ENCODE measurements around the gene ZNF823. TPM values are rescaled to one million over a fixed set of nuclear protein-coding genes. Genes with fewer than 3 reads are reported as not detected.

Gene ZNF823
- total and polyA plus RNA-seq, 2 experiments from 2014 or later, result 3.4 to 10.4 TPM

- H3K4me3 ChIP-seq, result no peak overlapping the region
- WGBS (ENCODE audit: low lambda C conversion rate, missing lambda C conversion rate), result 76% methylated on average over 2 of the region's 2 CpGs
- DNase-seq (ENCODE audit: low spot score), result no peak
- H3K9me3 ChIP-seq (ENCODE audit: low read depth), result no peaks in the 10 kb centered on the region
- H3K27ac ChIP-seq, result no peak overlapping the region
- H3K36me3 ChIP-seq (replicated peaks; ENCODE audit: insufficient read depth, low read depth), result no peaks in the 10 kb centered on the region
- TF ChIP-seq EZH2 (IDR thresholded peaks at IDR 0.05; ENCODE audit: borderline replicate concordance), result no peak
- TF ChIP-seq EZH2phosphoT487 (IDR thresholded peaks at IDR 0.05; ENCODE audit: low read depth, severe bottlenecking, unreplicated experiment), result no peak
- TF ChIP-seq CTCF (IDR thresholded peaks at IDR 0.05; ENCODE audit: poor library complexity), result no peak
- H2AFZ ChIP-seq, result no peak overlapping the region
- H3K4me2 ChIP-seq, result no peak overlapping the region
- H3K4me1 ChIP-seq (ENCODE audit: insufficient read depth), result peaks cover 3% of the 10 kb centered on the region
- H3K9me2 ChIP-seq (replicated peaks; ENCODE audit: insufficient read depth), result no peaks in the 10 kb centered on the region
- no peaks in the 10 kb centered on the region for H4K20me1 ChIP-seq (ENCODE audit: insufficient read depth, poor library complexity, severe bottlenecking)
- no peaks in the 10 kb centered on the region for H3K27me3 ChIP-seq
- no peaks in the 10 kb centered on the region for H3K79me2 ChIP-seq
These were observed 34.1 kb downstream of the ZNF823 start for GRCh38 chr19:11704626-11705025.

DNA sequence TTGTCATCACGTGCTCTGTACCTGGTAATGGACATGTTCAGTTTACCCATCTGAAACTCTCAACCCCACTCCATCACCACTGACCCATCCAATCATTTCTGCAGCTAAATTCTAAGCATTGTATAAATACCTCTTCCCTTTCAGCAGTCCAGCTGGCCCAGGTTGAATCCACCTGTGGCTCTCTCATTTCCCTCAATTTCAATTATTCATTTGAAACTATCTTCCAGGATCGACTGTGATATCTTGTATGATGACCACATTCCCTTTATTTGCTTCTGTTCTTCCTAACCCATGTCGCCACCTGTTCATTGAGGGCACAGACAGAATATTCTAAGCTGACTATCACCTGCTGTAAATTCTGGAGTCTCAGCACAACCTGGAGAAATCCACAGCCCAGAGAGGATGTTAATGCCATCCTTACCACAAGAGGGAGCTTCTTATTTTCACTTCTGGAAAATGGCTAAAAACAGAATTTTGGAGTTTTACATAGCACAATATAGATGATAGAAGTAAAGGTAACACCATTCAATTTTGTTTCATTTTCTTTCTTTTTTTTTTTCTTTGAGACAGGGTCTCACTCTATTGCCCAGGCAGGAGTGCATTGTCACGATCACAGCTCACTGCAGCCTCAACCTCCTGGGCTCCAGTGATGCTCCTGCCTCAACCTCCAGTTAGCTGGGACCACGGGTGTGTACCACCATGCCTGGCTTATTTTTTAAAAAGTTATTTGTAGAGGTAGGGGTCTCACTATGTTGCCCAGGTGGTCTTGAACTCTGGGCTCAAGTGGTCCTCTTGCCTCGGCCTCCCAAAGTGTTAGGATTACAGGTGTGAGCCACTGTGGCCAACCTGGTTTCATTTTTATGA is 38.6 kb downstream of the ZNF823 start:
- H3K36me3 ChIP-seq (replicated peaks; ENCODE audit: insufficient read depth, low read depth), result no peaks in the 10 kb centered on the region
- no peak overlapping the region for H3K4me2 ChIP-seq
- TF ChIP-seq EZH2 (IDR thresholded peaks at IDR 0.05; ENCODE audit: borderline replicate concordance) (no peak), EZH2phosphoT487 (IDR thresholded peaks at IDR 0.05; ENCODE audit: low read depth, severe bottlenecking, unreplicated experiment) (no peak), CTCF (IDR thresholded peaks at IDR 0.05; ENCODE audit: poor library complexity) (peak; percentile 68)
- H3K27me3 ChIP-seq, result no peaks in the 10 kb centered on the region
- H3K4me1 ChIP-seq (ENCODE audit: insufficient read depth), result peaks cover 3% of the 10 kb centered on the region
- peak; percentile 59 for DNase-seq (ENCODE audit: low spot score)
- H2AFZ ChIP-seq, result no peak overlapping the region
- WGBS (ENCODE audit: low lambda C conversion rate, missing lambda C conversion rate), result 67% methylated on average over 6 of the region's 6 CpGs
- no peak overlapping the region for H3K4me3 ChIP-seq
- no peaks in the 10 kb centered on the region for H3K79me2 ChIP-seq
- H3K9me3 ChIP-seq (ENCODE audit: low read depth), result no peaks in the 10 kb centered on the region
- H3K9me2 ChIP-seq (replicated peaks; ENCODE audit: insufficient read depth), result no peaks in the 10 kb centered on the region
- no peaks in the 10 kb centered on the region for H4K20me1 ChIP-seq (ENCODE audit: insufficient read depth, poor library complexity, severe bottlenecking)
- no peak overlapping the region for H3K27ac ChIP-seq

DNA sequence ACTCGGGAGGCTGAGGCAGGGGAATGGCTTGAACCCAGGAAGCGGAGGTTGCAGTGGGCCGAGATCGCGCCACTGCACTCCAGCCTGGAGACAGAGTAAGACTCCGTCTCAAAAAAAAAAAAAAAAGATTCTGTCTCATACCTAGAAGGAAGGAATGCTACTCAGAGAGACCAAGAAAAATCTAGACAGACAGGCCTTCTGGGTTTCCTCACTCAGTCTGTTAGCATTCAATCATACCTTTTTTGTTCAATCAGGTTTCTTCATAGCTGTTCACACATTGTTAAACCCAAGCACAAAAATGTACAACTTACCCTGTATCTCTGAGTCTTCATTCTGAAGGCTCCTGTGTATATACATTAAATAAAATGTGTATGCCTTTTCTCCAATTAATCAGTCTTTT is 40.5 kb downstream of the ZNF823 start:
- Histone ChIP-seq H3K9me3 (ENCODE audit: low read depth) (no peaks in the 10 kb centered on the region), H4K20me1 (ENCODE audit: insufficient read depth, poor library complexity, severe bottlenecking) (no peaks in the 10 kb centered on the region), H3K4me1 (ENCODE audit: insufficient read depth) (no peaks in the 10 kb centered on the region), H3K27ac (no peak overlapping the region), H3K9me2 (replicated peaks; ENCODE audit: insufficient read depth) (no peaks in the 10 kb centered on the region), H2AFZ (no peak overlapping the region), H3K4me3 (no peak overlapping the region), H3K27me3 (no peaks in the 10 kb centered on the region), H3K79me2 (no peaks in the 10 kb centered on the region), H3K36me3 (replicated peaks; ENCODE audit: insufficient read depth, low read depth) (no peaks in the 10 kb centered on the region), H3K4me2 (no peak overlapping the region)
- no peak for DNase-seq (ENCODE audit: low spot score)
- WGBS (ENCODE audit: low lambda C conversion rate, missing lambda C conversion rate), result 88% methylated on average over 6 of the region's 6 CpGs
- no peak for TF ChIP-seq EZH2 (IDR thresholded peaks at IDR 0.05; ENCODE audit: borderline replicate concordance)
- TF ChIP-seq EZH2phosphoT487 (IDR thresholded peaks at IDR 0.05; ENCODE audit: low read depth, severe bottlenecking, unreplicated experiment), result no peak
- no peak for TF ChIP-seq CTCF (IDR thresholded peaks at IDR 0.05; ENCODE audit: poor library complexity)

All from hepatocyte (in vitro differentiated cells).